Kidney (tissue), 14 donors: ENCODE results near the gene RNU11. TPM values are rescaled to one million over a fixed set of nuclear protein-coding genes. Genes with fewer than 3 reads are reported as not detected.
A peak's percentile ranks its signal among the peaks of the same experiment; 100 is the strongest.
"Not testable (repeated sequence)": the region's sequence is repeated elsewhere in the genome, so short reads cannot be mapped to it uniquely, and the experiment has no call there.

Experiments used
- DNase-seq, 5 donors: peaks; one replicate each; pipeline ENCODE4 v3.0.0-alpha.2; 2013 to 2020
- FAIRE-seq: peaks from 2 replicates; lab custom pipeline; 2012; peaks lifted over from hg19 to GRCh38; lab: Jason Lieb, UNC
- H3K27ac ChIP-seq, 2 donors: one replicate each; pipeline ENCODE4 v1.7.0; 2013; ENCODE audit warnings: low read depth in 2 of 2, low read length in 2 of 2, inconsistent platforms in 1 of 2
- H3K27me3 ChIP-seq: one replicate; pipeline ENCODE4 v1.7.1; 2013; ENCODE audit warnings: low read length, inconsistent platforms; ENCODE audit not compliant: control insufficient read depth, insufficient read depth
- H3K36me3 ChIP-seq, 3 donors: one replicate each; pipeline versions ENCODE4 v1.7.0 to v1.7.1; 2013; ENCODE audit warnings: low read length in 3 of 3, control low read depth in 1 of 3, inconsistent platforms in 1 of 3; ENCODE audit not compliant: insufficient read depth in 3 of 3, control insufficient read depth in 2 of 3
- H3K4me1 ChIP-seq, 3 donors: one replicate each; pipeline versions ENCODE4 v1.7.0 to v1.7.1; 2013; ENCODE audit warnings: low read length in 3 of 3, inconsistent platforms in 1 of 3, low read depth in 1 of 3; ENCODE audit not compliant: control insufficient read depth in 2 of 3, insufficient read depth in 2 of 3
- H3K4me3 ChIP-seq, 3 donors: one replicate each; pipeline versions ENCODE4 v1.7.0 to v1.8.1; 2013; ENCODE audit warnings: low read length in 3 of 3, control low read depth in 1 of 3, inconsistent platforms in 1 of 3
- H3K9ac ChIP-seq, 3 donors: one replicate each; pipeline versions ENCODE4 v1.7.0 to v1.7.1; 2013; ENCODE audit warnings: low read length in 3 of 3, control low read depth in 1 of 3, inconsistent platforms in 1 of 3
- H3K9me3 ChIP-seq, 3 donors: one replicate each; pipeline versions ENCODE4 v1.7.0 to v1.7.1; 2013; ENCODE audit warnings: low read length in 3 of 3, control low read depth in 1 of 3, inconsistent platforms in 1 of 3; ENCODE audit not compliant: control insufficient read depth in 2 of 3, insufficient read depth in 1 of 3
- intact Hi-C: fragments of 100-400 bp; cut with DNase I; formaldehyde crosslinking; loops from one replicate; pipeline ENCODE4 v1.11.1; 2022
- polyA plus RNA-seq: library from polyadenylated mRNA; stranded (reverse); fragments of 350-450 nt; fragmentation: Illumina TruSeq; extraction: RNeasy Lipid Tissue Mini Kit (QIAGEN cat#74804); gene quantifications from one replicate; pipeline ENCODE4 v1.2.3, GENCODE V29; 2014; ENCODE audit warnings: low read depth, low replicate concordance; ENCODE audit not compliant: insufficient read depth
- total RNA-seq: library from RNA; stranded (reverse); fragmentation: NEBNext Ultra II Directional; extraction: Animal tissue kit (Norgen Biotek cat#: 25700); gene quantifications from one replicate; pipeline ENCODE4 v1.2.1, GENCODE V29; 2021
- TF ChIP-seq, protein P1 (sequence below): IDR thresholded peaks from 3 replicates; pipeline ENCODE4 v1.5.1; 2012; ENCODE audit warnings: mild to moderate bottlenecking, moderate library complexity, borderline replicate concordance; ENCODE audit not compliant: insufficient read depth; ENCODE audit errors: extremely low read depth
- donor health status: control.
- donor health status: control.
- donor health status: control.
- donor health status: control.
- donor health status: control.
- donor health status: DM: yes; HTN: yes; CAD: no.
- donor health status: Normal renal cell carcinoma (clear cell type).

RNU11 gene
- total and polyA plus RNA-seq, 2 donors from 2014 or later: not detected

DNA sequence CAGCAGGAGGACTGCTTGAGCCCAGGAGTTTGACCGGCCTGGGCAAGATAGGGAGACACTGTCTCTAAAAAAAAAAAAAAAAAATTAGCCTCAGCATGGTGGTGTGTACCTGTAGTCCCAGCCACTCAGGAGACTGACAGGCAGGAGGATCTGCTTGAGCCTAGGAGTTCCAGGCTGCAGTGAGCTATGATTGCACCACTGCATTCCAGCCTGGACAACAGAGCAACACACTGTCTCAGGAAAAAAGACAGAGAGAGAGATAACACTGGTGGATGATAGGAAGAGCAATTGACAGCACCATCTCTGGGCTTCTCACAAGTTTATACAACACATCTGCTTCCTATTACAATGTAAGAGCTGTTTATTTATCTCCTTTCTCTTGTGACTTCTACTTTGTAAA lies 2.4 kb upstream of the RNU11 start:
- Histone ChIP-seq H3K9me3 (no peaks in the 10 kb centered on the region), H3K4me1 (peaks cover 7 to 12% (median 9%) of the 10 kb centered on the region in 3 donors), H3K27ac (no peak overlapping the region), H3K9ac (no peak overlapping the region), H3K4me3 (no peak overlapping the region), H3K27me3 (no peaks in the 10 kb centered on the region), H3K36me3 (no peaks in the 10 kb centered on the region)
- DNase-seq: no peak
- TF ChIP-seq, protein P1, sequence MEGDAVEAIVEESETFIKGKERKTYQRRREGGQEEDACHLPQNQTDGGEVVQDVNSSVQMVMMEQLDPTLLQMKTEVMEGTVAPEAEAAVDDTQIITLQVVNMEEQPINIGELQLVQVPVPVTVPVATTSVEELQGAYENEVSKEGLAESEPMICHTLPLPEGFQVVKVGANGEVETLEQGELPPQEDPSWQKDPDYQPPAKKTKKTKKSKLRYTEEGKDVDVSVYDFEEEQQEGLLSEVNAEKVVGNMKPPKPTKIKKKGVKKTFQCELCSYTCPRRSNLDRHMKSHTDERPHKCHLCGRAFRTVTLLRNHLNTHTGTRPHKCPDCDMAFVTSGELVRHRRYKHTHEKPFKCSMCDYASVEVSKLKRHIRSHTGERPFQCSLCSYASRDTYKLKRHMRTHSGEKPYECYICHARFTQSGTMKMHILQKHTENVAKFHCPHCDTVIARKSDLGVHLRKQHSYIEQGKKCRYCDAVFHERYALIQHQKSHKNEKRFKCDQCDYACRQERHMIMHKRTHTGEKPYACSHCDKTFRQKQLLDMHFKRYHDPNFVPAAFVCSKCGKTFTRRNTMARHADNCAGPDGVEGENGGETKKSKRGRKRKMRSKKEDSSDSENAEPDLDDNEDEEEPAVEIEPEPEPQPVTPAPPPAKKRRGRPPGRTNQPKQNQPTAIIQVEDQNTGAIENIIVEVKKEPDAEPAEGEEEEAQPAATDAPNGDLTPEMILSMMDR: no peak
- no peak for FAIRE-seq
- intact Hi-C loops: no loop called here

DNA sequence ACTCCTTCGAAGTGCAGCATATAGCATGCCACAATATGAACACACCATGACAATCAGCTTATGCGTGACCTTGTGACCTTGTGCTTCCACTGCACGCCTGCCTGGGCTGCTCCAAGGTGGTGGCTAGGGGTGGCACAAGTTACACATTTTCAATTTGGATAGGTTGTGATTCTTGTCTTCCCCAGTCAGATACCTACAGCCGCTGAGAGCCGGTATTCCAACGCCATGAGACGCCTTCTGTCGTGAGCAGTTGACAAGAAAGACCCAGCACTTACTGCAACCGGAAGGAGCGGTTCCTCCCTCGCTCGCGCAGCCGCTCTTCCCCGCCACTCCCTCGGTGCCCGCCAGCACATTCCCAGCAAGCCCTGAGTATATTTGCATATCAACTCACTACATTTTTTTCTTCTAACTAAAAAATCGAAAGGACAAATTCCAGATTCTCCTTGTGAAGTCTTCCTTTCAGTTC lies 359 bp upstream of the RNU11 start:
- no peaks in the 10 kb centered on the region for H3K27me3 ChIP-seq
- peak overlapping the region; percentile 53 to 91 (median 86) for H3K9ac ChIP-seq
- H3K4me1 ChIP-seq: peaks cover 5 to 8% (median 7%) of the 10 kb centered on the region in 3 donors
- DNase-seq: peak; percentile 94 to 99 (median 97)
- TF ChIP-seq, protein P1: no peak
- intact Hi-C loops: no loop called here
- peak overlapping the region; percentile 67 to 95 (median 78) for H3K4me3 ChIP-seq
- peak; percentile 76 for FAIRE-seq
- H3K27ac ChIP-seq: peak overlapping the region; percentile 94 to 98
- H3K9me3 ChIP-seq: no peaks in the 10 kb centered on the region
- no peaks in the 10 kb centered on the region for H3K36me3 ChIP-seq

DNA sequence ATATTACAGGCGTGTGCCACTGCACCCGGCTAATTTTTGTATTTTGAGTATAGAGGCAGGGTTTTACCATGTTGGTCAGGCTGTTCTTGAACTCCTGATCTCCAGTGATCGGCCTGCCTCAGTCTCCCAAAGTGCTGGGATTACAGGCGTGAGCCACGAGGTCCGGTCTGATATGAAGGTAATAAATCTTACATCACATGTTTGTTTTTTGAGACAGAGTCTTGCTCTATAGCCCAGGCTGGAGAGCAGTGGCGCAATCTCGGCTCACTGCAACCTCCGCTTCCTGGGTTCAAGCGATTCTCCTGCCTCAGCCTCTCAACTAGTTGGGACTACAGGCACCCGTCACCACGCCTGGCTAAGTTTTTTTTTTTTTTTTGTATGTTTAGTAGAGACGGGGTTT lies 4.7 kb downstream of the RNU11 start:
- H3K4me1 ChIP-seq, H3K4me3 ChIP-seq, H3K9ac ChIP-seq, H3K27ac ChIP-seq, H3K9me3 ChIP-seq, H3K27me3 ChIP-seq, FAIRE-seq, intact Hi-C loops, H3K36me3 ChIP-seq, DNase-seq: not testable (repeated sequence)

DNA sequence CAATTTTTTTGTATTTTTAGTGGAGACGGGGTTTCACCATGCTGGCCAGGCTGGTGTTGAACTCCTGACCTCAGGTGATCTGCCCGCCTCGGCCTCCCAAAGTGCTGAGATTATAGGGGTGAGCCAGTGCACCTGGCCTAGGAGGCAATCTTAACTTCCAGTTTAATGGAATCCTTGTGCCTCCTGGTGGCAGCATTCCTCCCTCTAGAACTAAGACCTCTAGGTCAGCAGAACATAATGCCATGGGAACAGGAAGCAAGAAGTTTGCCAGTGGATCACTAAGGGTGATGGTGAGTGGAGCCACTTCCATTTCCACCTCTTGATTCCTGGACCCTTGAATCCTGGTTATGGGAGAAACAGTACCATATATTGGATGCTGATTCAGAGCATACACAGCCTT lies 5.5 kb downstream of the RNU11 start:
- H3K9me3 ChIP-seq, H3K36me3 ChIP-seq, H3K27ac ChIP-seq, H3K9ac ChIP-seq, H3K4me3 ChIP-seq, H3K27me3 ChIP-seq, FAIRE-seq, intact Hi-C loops, H3K4me1 ChIP-seq: not testable (repeated sequence)
- DNase-seq: peak in 3 of 5 donors; percentile 31 to 64 (median 35)
- TF ChIP-seq, protein P1: peak; percentile 31

DNA sequence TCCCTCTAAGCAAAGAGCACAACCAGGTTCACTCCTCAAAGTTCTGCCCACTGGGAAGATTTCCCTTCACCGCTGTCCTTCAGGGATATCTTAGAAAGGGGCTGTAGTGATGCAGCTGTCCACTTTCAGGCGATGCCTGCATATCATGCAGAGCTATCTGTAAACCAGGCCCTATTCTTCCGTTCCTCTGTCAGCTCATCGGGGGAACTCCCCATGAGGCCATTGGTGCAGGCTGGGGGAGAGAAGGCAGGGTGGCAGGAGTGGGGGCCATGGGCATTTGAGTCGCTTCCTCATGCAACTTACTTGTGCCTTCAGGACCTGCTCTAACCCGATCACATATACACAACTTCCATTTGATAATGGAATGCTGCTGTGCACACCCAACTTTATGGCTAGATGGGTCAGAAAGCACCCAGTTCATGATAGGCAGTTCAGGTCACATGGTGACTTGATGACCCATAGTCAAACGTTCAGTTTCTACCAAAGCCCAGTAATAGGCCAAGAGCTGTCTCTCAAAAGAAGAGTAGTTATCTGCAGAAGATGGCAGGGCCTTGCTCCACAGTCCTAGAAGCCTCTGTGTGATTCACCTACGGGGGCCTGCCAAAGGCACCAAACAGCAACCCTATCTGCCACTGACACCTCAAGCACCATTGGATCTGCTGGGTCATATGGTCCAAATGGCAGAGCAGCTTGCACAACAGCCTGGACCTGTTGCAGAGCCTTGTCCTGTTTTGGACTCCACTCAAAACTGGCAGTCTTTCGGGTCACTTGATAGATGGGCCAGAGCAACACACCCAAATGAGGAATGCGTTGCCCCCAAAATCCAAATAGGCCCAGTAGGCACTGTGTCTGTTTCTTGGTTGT lies 7.3 kb downstream of the RNU11 start:
- H3K9me3 ChIP-seq, H3K36me3 ChIP-seq, H3K27ac ChIP-seq, H3K4me3 ChIP-seq, H3K27me3 ChIP-seq, H3K9ac ChIP-seq, intact Hi-C loops, DNase-seq, H3K4me1 ChIP-seq, FAIRE-seq: not testable (repeated sequence)
